K562 (cell line): ENCODE data around the gene PLXDC2. TPM values are rescaled to one million over a fixed set of nuclear protein-coding genes. Genes with fewer than 3 reads are reported as not detected.

Experiments used
- ATAC-seq: fragments of 200-7000 bp; cut with Tn5 transposase; 3 replicates; pipeline ENCODE4 v1.9.1; 2020; ENCODE audit warnings: moderate library complexity
- BruUV-seq: library from RNA; stranded (reverse); fragments of 400-500 nt; replicated peaks from 2 replicates; lab custom pipeline; 2021; lab: Mats Ljungman, UMichigan
- CTCF ChIA-PET: fragments of 300-600 bp; formaldehyde crosslinking; extraction: SDS; loops from one replicate; lab custom pipeline; 2021; ENCODE audit warnings: low intra/inter-chr PET ratio; lab: Yijun Ruan, JAX
- POLR2A ChIA-PET: fragments of 300-600, 350-650 bp; sonication (Branson Sonifier 250); formaldehyde crosslinking; extraction: SDS; loops from one replicate; lab custom pipeline; 2021; ENCODE audit warnings: antibody characterized with exemption, inconsistent platforms; lab: Yijun Ruan, JAX
- DNase-seq, 4 experiments: peaks; one replicate each; pipeline versions ENCODE4 v3.0.0 to v3.0.0-alpha.2; 2011 to 2018; ENCODE audit warnings: low spot score in 3 of 4, mixed read lengths in 3 of 4; ENCODE audit errors: extremely low read depth in 1 of 4
- FAIRE-seq: peaks from 2 replicates; lab custom pipeline; 2011; peaks lifted over from hg19 to GRCh38; lab: Jason Lieb, UNC
- H2AFZ ChIP-seq: 2 replicates; pipeline ENCODE4 v1.6.0; 2011; ENCODE audit warnings: low read depth, low read length, control low read depth, inconsistent platforms
- H3K27ac ChIP-seq: fragments of 200-600 bp; 3 replicates; pipeline ENCODE4 v1.8.0; 2011; ENCODE audit warnings: low read depth, mild to moderate bottlenecking, control low read depth, inconsistent platforms, low read length, moderate library complexity, mixed read lengths; ENCODE audit errors: extremely low read depth
- H3K27me3 ChIP-seq, 2 experiments: fragments of 300-600 bp in 1 of 2; 2 replicates in 1 of 2; 3 replicates in 1 of 2; pipeline versions ENCODE4 v1.6.0 to v1.8.0; 2011; ENCODE audit warnings: inconsistent platforms in 2 of 2, low read length in 2 of 2, mild to moderate bottlenecking in 1 of 2, mixed read lengths in 1 of 2, moderate library complexity in 1 of 2; ENCODE audit not compliant: control insufficient read depth in 2 of 2, insufficient read depth in 2 of 2
- H3K36me3 ChIP-seq: fragments of 300-600 bp; 3 replicates; pipeline ENCODE4 v1.8.0; 2011; ENCODE audit warnings: mild to moderate bottlenecking, low read length, inconsistent platforms; ENCODE audit not compliant: control insufficient read depth, insufficient read depth
- H3K4me1 ChIP-seq, 2 experiments: fragments of 200-600 bp in 1 of 2; replicated peaks in 1 of 2; 2 replicates in 1 of 2; 3 replicates in 1 of 2; pipeline versions ENCODE4 v1.5.1 to v1.8.0; 2011; ENCODE audit warnings: inconsistent platforms in 2 of 2, low read length in 2 of 2, mild to moderate bottlenecking in 1 of 2, mixed read lengths in 1 of 2, moderate library complexity in 1 of 2; ENCODE audit not compliant: control insufficient read depth in 2 of 2, insufficient read depth in 2 of 2
- H3K4me2 ChIP-seq: 2 replicates; pipeline ENCODE4 v1.6.1; 2011; ENCODE audit warnings: low read length, control low read depth, inconsistent platforms, mixed read lengths; ENCODE audit not compliant: insufficient read depth
- H3K4me3 ChIP-seq: fragments of 200-600 bp; sonication (generic), shearing (Covaris generic); 2 replicates; pipeline ENCODE4 v1.5.1; 2016; ENCODE audit warnings: control low read depth, inconsistent platforms
- H3K79me2 ChIP-seq: fragments of 200-600 bp; 3 replicates; pipeline ENCODE4 v1.8.0; 2011; ENCODE audit warnings: low read length, inconsistent platforms; ENCODE audit not compliant: control insufficient read depth, insufficient read depth
- H3K9ac ChIP-seq, 2 experiments: 2 replicates each; pipeline versions ENCODE4 v1.6.0 to v1.6.1; 2011; ENCODE audit warnings: low read depth in 2 of 2, low read length in 2 of 2, control low read depth in 1 of 2, inconsistent platforms in 1 of 2, mild to moderate bottlenecking in 1 of 2, mixed read lengths in 1 of 2; ENCODE audit not compliant: insufficient read depth in 1 of 2
- H3K9me1 ChIP-seq: one replicate; pipeline ENCODE4 v1.6.0; 2011; ENCODE audit warnings: inconsistent platforms, mild to moderate bottlenecking, low read length, moderate library complexity; ENCODE audit not compliant: control insufficient read depth, insufficient read depth
- H3K9me3 ChIP-seq: replicated peaks from 2 replicates; pipeline ENCODE4 v1.5.1; 2011; ENCODE audit warnings: low read depth, low read length, inconsistent platforms; ENCODE audit not compliant: control insufficient read depth, insufficient read depth
- H4K20me1 ChIP-seq: replicated peaks from 2 replicates; pipeline ENCODE4 v1.6.1; 2011; ENCODE audit warnings: low read length, inconsistent platforms, mixed read lengths; ENCODE audit not compliant: control insufficient read depth, insufficient read depth
- CGGBP1 ChIP-seq: fragments of 250-450 bp; sonication (Bioruptor Pico); IDR thresholded peaks from 2 replicates; pipeline ENCODE4 v1.9.0; 2021; ENCODE audit warnings: mild to moderate bottlenecking
- CXXC5 ChIP-seq: fragments of 250-450 bp; sonication (Bioruptor Pico); IDR thresholded peaks from 2 replicates; pipeline ENCODE4 v1.8.0; 2022; ENCODE audit warnings: inconsistent platforms, mild to moderate bottlenecking, moderate library complexity
- DMBX1 ChIP-seq: fragments of 250-450 bp; sonication (Bioruptor Pico); IDR thresholded peaks from 2 replicates; pipeline ENCODE4 v1.8.0; 2022; ENCODE audit warnings: inconsistent platforms, mild to moderate bottlenecking, moderate library complexity, borderline replicate concordance
- DPF2 ChIP-seq: fragments of 450-650 bp; IDR thresholded peaks from 2 replicates; pipeline ENCODE4 v1.6.1; 2016
- FOXP1 ChIP-seq: sonication (generic); formaldehyde crosslinking; IDR thresholded peaks from 2 replicates; pipeline ENCODE4 v1.8.0; 2022; ENCODE audit warnings: mild to moderate bottlenecking, missing genetic modification reagents
- JUND ChIP-seq, 2 experiments: IDR thresholded peaks; 2 replicates in 1 of 2; 3 replicates in 1 of 2; pipeline ENCODE4 v1.6.1; 2011; ENCODE audit warnings: borderline replicate concordance in 2 of 2, low read depth in 2 of 2, low read length in 2 of 2, improper control_type of control experiment in 1 of 2, missing biosample characterization in 1 of 2, missing genetic modification characterization in 1 of 2, missing genetic modification reagents in 1 of 2
- KDM5B ChIP-seq: fragments of 200-600 bp; sonication (generic); IDR thresholded peaks from 2 replicates; pipeline ENCODE4 v1.6.1; 2012; ENCODE audit warnings: low read depth, mild to moderate bottlenecking, moderate library complexity, low read length, control low read depth, inconsistent platforms; ENCODE audit not compliant: insufficient replicate concordance
- NR4A1 ChIP-seq, 2 experiments: fragments of 250-450 bp in 1 of 2; fragments of 450-650 bp in 1 of 2; sonication (Bioruptor Pico) in 1 of 2; IDR thresholded peaks; 2 replicates each; pipeline versions ENCODE4 v1.4.0 to v1.6.1; 2016 to 2020; ENCODE audit warnings: mild to moderate bottlenecking in 2 of 2, missing compliant biosample characterization in 1 of 2, missing genetic modification characterization in 1 of 2, moderate library complexity in 1 of 2
- PURB ChIP-seq: sonication (generic); formaldehyde crosslinking; IDR thresholded peaks from 2 replicates; pipeline ENCODE4 v1.9.0; 2021; ENCODE audit warnings: low read depth, mild to moderate bottlenecking, missing genetic modification reagents
- PYGO2 ChIP-seq: fragments of 450-650 bp; IDR thresholded peaks from 2 replicates; pipeline ENCODE4 v1.6.1; 2016; ENCODE audit warnings: mild to moderate bottlenecking, missing genetic modification characterization, moderate library complexity, missing compliant biosample characterization
- RBM15 ChIP-seq: fragments of 200-400 bp; formaldehyde crosslinking; IDR thresholded peaks from 2 replicates; pipeline ENCODE4 v1.6.1; 2018; ENCODE audit warnings: mild to moderate bottlenecking, low read length, moderate library complexity; ENCODE audit not compliant: insufficient read depth
- RCOR1 ChIP-seq, 2 experiments: IDR thresholded peaks; 2 replicates each; pipeline ENCODE4 v1.6.1; 2012; ENCODE audit warnings: low read depth in 2 of 2, low read length in 2 of 2, borderline replicate concordance in 1 of 2, improper control_type of control experiment in 1 of 2
- SOX6 ChIP-seq: fragments of 450-650 bp; IDR thresholded peaks from 2 replicates; pipeline ENCODE4 v1.6.1; 2014; ENCODE audit warnings: mild to moderate bottlenecking
- SREBF1 ChIP-seq: fragments of 150-350 bp; IDR thresholded peaks from 2 replicates; pipeline ENCODE4 v1.6.1; 2014; ENCODE audit warnings: antibody characterized with exemption, low read depth, low read length, borderline replicate concordance
- TCF3 ChIP-seq: sonication (generic); formaldehyde crosslinking; IDR thresholded peaks from 2 replicates; pipeline ENCODE4 v1.4.0; 2020; ENCODE audit warnings: mild to moderate bottlenecking, missing genetic modification reagents
- THRA ChIP-seq: fragments of 450-650 bp; IDR thresholded peaks from 2 replicates; pipeline ENCODE4 v1.6.1; 2017; ENCODE audit warnings: mild to moderate bottlenecking, moderate library complexity
- ZNF253 ChIP-seq: fragments of 250-450 bp; sonication (Bioruptor Pico); conservative IDR thresholded peaks from 2 replicates; pipeline ENCODE4 v1.6.1; 2021; ENCODE audit warnings: mild to moderate bottlenecking
- ZNF644 ChIP-seq: fragments of 200-800 bp; sonication (Bioruptor generic); IDR thresholded peaks from 2 replicates; pipeline ENCODE4 v1.6.1; 2016; ENCODE audit warnings: low read depth, missing genetic modification characterization, missing compliant biosample characterization
- ZNF696 ChIP-seq: fragments of 250-450 bp; sonication (Bioruptor Pico); conservative IDR thresholded peaks from 2 replicates; pipeline ENCODE4 v1.4.0; 2020; ENCODE audit warnings: mild to moderate bottlenecking, moderate library complexity
- WGBS: fragments of 100-300 bp; shearing (Covaris generic); methylation state at CpG from one replicate; pipeline ENCODE4 v1.1.6; 2016; ENCODE audit warnings: low coverage, mixed read lengths; ENCODE audit not compliant: insufficient coverage; ENCODE audit errors: missing lambda C conversion rate; 5-methylcytosine and 5-hydroxymethylcytosine counted together
- in situ Hi-C: fragments of 300-500 bp; cut with MboI; formaldehyde crosslinking; loops from 4 replicates; pipeline ENCODE4 v1.15.0; 2018; ENCODE audit warnings: inconsistent platforms, mixed read lengths
- intact Hi-C: fragments of 100-400 bp; cut with micrococcal nuclease; formaldehyde crosslinking; loops from 2 replicates; pipeline ENCODE4 v1.14.2; 2022
- polyA plus RNA-seq, 8 experiments: library from polyadenylated mRNA; depleted of rRNA in 4 of 8; stranded (reverse) in 5 of 8; unstranded in 3 of 8; fragments of >200 nt; fragmentation: Nextera tagmentation in 2 of 8; fragmentation: Illumina TruSeq in 1 of 8; extraction: Ambion mirVana in 2 of 8; extraction: Trizol in 1 of 8; gene quantifications; 2 replicates each; pipeline versions ENCODE4 v1.2.1 to v1.2.3, GENCODE V29; 2011 to 2014; ENCODE audit warnings: inconsistent platforms in 1 of 8, missing spikeins in 1 of 8
- total RNA-seq, 7 experiments: library from RNA; depleted of rRNA in 6 of 7; stranded (reverse); fragments of >200 nt in 6 of 7; fragmentation: Illumina TruSeq in 2 of 7; extraction: Trizol in 2 of 7; gene quantifications; 2 replicates each; pipeline versions ENCODE4 v1.2.1 to v1.2.3, GENCODE V29; 2011 to 2021; ENCODE audit warnings: low replicate concordance in 1 of 7

PLXDC2 gene
- total and polyA plus RNA-seq, 9 of the 15 experiments (the other 6 are each of a cell fraction or from before 2014, with no cell fraction given) = 0.01 to 0.33 (median 0.10) TPM; not detected in 3

GRCh38 chr10:20276127-20276979, 460.1 kb downstream of the PLXDC2 start:
- no peak for ATAC-seq
- in situ Hi-C loops = no loop called here
- DNase-seq = no peak
- Histone ChIP-seq H3K27ac (no peak overlapping the region), H4K20me1 (no peaks in the 10 kb centered on the region), H3K4me2 (no peak overlapping the region), H3K9ac (no peak overlapping the region), H3K4me1 (no peaks in the 10 kb centered on the region), H3K4me3 (no peak overlapping the region), H2AFZ (no peak overlapping the region), H3K79me2 (no peaks in the 10 kb centered on the region), H3K9me3 (no peaks in the 10 kb centered on the region; the same call in 1 of the 2 replicates), H3K36me3 (no peaks in the 10 kb centered on the region), H3K9me1 (no peaks in the 10 kb centered on the region), H3K27me3 (no peaks in the 10 kb centered on the region)
- BruUV-seq = no TSS peak
- ChIA-PET POLR2A (no interaction called here), CTCF (interaction anchor here (0.6 kb wide), 1 partner anchor 458 kb away, joined by 3 read pairs; no protein-coding TSS in a partner anchor)
- no peak for TF ChIP-seq FOXP1 (CRISPR knock-in tag)
- TF ChIP-seq NR4A1 (CRISPR knock-in tag; IDR thresholded peaks at IDR 0.05) = no peak
- no peak for TF ChIP-seq NR4A1 (tag; IDR thresholded peaks at IDR 0.05)
- no peak for TF ChIP-seq ZNF644 (tag)
- TF ChIP-seq DPF2 = no peak
- no peak for TF ChIP-seq CGGBP1 (CRISPR knock-in tag)
- TF ChIP-seq ZNF253 (CRISPR knock-in tag) = no peak
- no peak for TF ChIP-seq RBM15
- TF ChIP-seq RCOR1 (IDR thresholded peaks at IDR 0.05; ENCODE audit: borderline replicate concordance in 1 of 2, low read depth in 2 of 2, low read length in 2 of 2) = no peak
- TF ChIP-seq SREBF1 = no peak
- TF ChIP-seq PURB (CRISPR knock-in tag) = no peak
- no peak for TF ChIP-seq ZNF696 (CRISPR knock-in tag)
- no peak for TF ChIP-seq SOX6
- no peak for TF ChIP-seq CXXC5 (CRISPR knock-in tag)
- TF ChIP-seq PYGO2 = no peak
- no peak for TF ChIP-seq KDM5B
- no peak for TF ChIP-seq JUND (IDR thresholded peaks at IDR 0.05; ENCODE audit: borderline replicate concordance, low read depth, low read length)
- TF ChIP-seq JUND (tag; IDR thresholded peaks at IDR 0.05; ENCODE audit: borderline replicate concordance, low read depth, low read length) = no peak
- no peak for TF ChIP-seq TCF3
- no peak for TF ChIP-seq DMBX1 (CRISPR knock-in tag)
- TF ChIP-seq THRA = no peak
- 0% methylated on average over 6 of the region's 6 CpGs for WGBS
- intact Hi-C loops = no loop called here
- no peak for FAIRE-seq
